Parathyroid adenoma (tissue), 2 donors: ENCODE data around the gene GC.

Experiments used
- H2AFZ ChIP-seq: fragments of 300-600 bp; sonication (generic); one replicate; pipeline ENCODE4 v1.7.0; 2017; ENCODE audit warnings: antibody characterized with exemption, mild to moderate bottlenecking
- H3K27ac ChIP-seq: fragments of 300-600 bp; sonication (generic); one replicate; pipeline ENCODE4 v1.7.0; 2017
- H3K27me3 ChIP-seq: fragments of 300-600 bp; sonication (generic); one replicate; pipeline ENCODE4 v1.7.0; 2017; ENCODE audit warnings: low read length; ENCODE audit not compliant: control insufficient read depth, insufficient read depth
- H3K36me3 ChIP-seq: fragments of 300-600 bp; sonication (generic); one replicate; pipeline ENCODE4 v1.7.0; 2017; ENCODE audit warnings: low read length; ENCODE audit not compliant: control insufficient read depth, insufficient read depth
- H3K4me1 ChIP-seq: fragments of 300-600 bp; sonication (generic); one replicate; pipeline ENCODE4 v1.7.0; 2017; ENCODE audit warnings: control low read depth
- H3K4me2 ChIP-seq: fragments of 300-600 bp; sonication (generic); one replicate; pipeline ENCODE4 v1.7.0; 2017; ENCODE audit warnings: low read length
- H3K4me3 ChIP-seq: fragments of 300-600 bp; sonication (generic); one replicate; pipeline ENCODE4 v1.7.0; 2017; ENCODE audit warnings: low read depth, low read length
- H3K79me2 ChIP-seq: fragments of 300-600 bp; sonication (generic); one replicate; pipeline ENCODE4 v1.7.0; 2017; ENCODE audit warnings: control low read depth
- H3K9ac ChIP-seq: fragments of 300-600 bp; sonication (generic); one replicate; pipeline ENCODE4 v1.7.0; 2017; ENCODE audit warnings: mild to moderate bottlenecking
- H3K9me3 ChIP-seq: fragments of 300-600 bp; sonication (generic); one replicate; pipeline ENCODE4 v1.7.0; 2017; ENCODE audit warnings: low read length; ENCODE audit not compliant: control insufficient read depth
- CTCF ChIP-seq: fragments of 300-600 bp; sonication (generic); IDR thresholded peaks from one replicate; pipeline ENCODE4 v1.7.0; 2017; ENCODE audit warnings: antibody characterized with exemption, mild to moderate bottlenecking
- donor health status: primary hyperparathyroidism.

Gene GC

GRCh38 chr4:71783972-71784371, at the start of gene GC:
Gene GC, minus strand, starts transcription at chr4:71784079. Its CDS starts 61 bp downstream, at chr4:71784018.
- Histone ChIP-seq H3K4me3 (no peak within 1 kb of the TSS), H3K9ac (no peak within 1 kb of the TSS), H2AFZ (no peak within 1 kb of the TSS), H3K36me3 (no peaks in the 10 kb centered on the region), H3K9me3 (no peaks in the 10 kb centered on the region), H3K4me2 (no peak within 1 kb of the TSS), H3K79me2 (no peaks in the 10 kb centered on the region), H3K4me1 (no peaks in the 10 kb centered on the region), H3K27ac (no peak within 1 kb of the TSS), H3K27me3 (no peaks in the 10 kb centered on the region)
- no peak for TF ChIP-seq CTCF

GRCh38 chr4:71833232-71833900, 49.5 kb upstream of the GC start:
- no peaks in the 10 kb centered on the region for H3K4me1 ChIP-seq
- H3K9me3 ChIP-seq: no peaks in the 10 kb centered on the region
- TF ChIP-seq CTCF: no peak
- H3K27ac ChIP-seq: no peak overlapping the region
- H3K36me3 ChIP-seq: no peaks in the 10 kb centered on the region
- no peak overlapping the region for H2AFZ ChIP-seq
- no peaks in the 10 kb centered on the region for H3K79me2 ChIP-seq
- no peak overlapping the region for H3K4me2 ChIP-seq
- no peak overlapping the region for H3K4me3 ChIP-seq
- no peaks in the 10 kb centered on the region for H3K27me3 ChIP-seq
- H3K9ac ChIP-seq: no peak overlapping the region

GRCh38 chr4:71832049-71832448, 48.2 kb upstream of the GC start:
- Histone ChIP-seq H3K4me1 (no peaks in the 10 kb centered on the region), H3K9me3 (no peaks in the 10 kb centered on the region), H3K36me3 (no peaks in the 10 kb centered on the region), H2AFZ (no peak overlapping the region), H3K79me2 (no peaks in the 10 kb centered on the region), H3K9ac (no peak overlapping the region), H3K4me3 (no peak overlapping the region), H3K27me3 (no peaks in the 10 kb centered on the region), H3K27ac (no peak overlapping the region), H3K4me2 (no peak overlapping the region)
- TF ChIP-seq CTCF: no peak

- Histone ChIP-seq H3K4me1 (no peaks in the 10 kb centered on the region), H3K79me2 (no peaks in the 10 kb centered on the region), H3K9ac (no peak overlapping the region), H3K27me3 (no peaks in the 10 kb centered on the region), H3K27ac (no peak overlapping the region), H3K9me3 (no peaks in the 10 kb centered on the region), H2AFZ (no peak overlapping the region), H3K36me3 (no peaks in the 10 kb centered on the region), H3K4me3 (no peak overlapping the region), H3K4me2 (no peak overlapping the region)
- no peak for TF ChIP-seq CTCF
Measured at GRCh38 chr4:71830497-71831190, 46.8 kb upstream of the GC start.

- Histone ChIP-seq H3K4me2 (no peak overlapping the region), H3K36me3 (no peaks in the 10 kb centered on the region), H3K9ac (no peak overlapping the region), H3K4me1 (no peaks in the 10 kb centered on the region), H3K79me2 (no peaks in the 10 kb centered on the region), H2AFZ (no peak overlapping the region), H3K27me3 (no peaks in the 10 kb centered on the region), H3K9me3 (no peaks in the 10 kb centered on the region), H3K4me3 (no peak overlapping the region), H3K27ac (no peak overlapping the region)
- no peak for TF ChIP-seq CTCF
Measured at GRCh38 chr4:71828470-71828869, 44.6 kb upstream of the GC start.
